ENCODE data around the gene PFDN1. TPM values are rescaled to one million over a fixed set of nuclear protein-coding genes. Genes with fewer than 3 reads are reported as not detected.
"Not testable (repeated sequence)": the region's sequence is repeated elsewhere in the genome, so short reads cannot be mapped to it uniquely, and the experiment has no call there.

PFDN1 gene
- total RNA-seq (2014; rRNA removed; shearing (Covaris generic)) = 86.1 and 114 TPM in 2 replicates

- DNase-seq (ENCODE audit: low read depth) = peak; percentile 91
These were observed at the start of gene PFDN1 for GRCh38 chr5:140302786-140303639. Gene PFDN1 (minus strand): TSS chr5:140303101. CDS start chr5:140303073, 28 bp downstream.

- DNase-seq (ENCODE audit: low read depth) = peak; percentile 62
These were observed 48.9 kb upstream of the PFDN1 start for GRCh38 chr5:140351609-140352334.

GRCh38 chr5:140349244-140349643 is 46.3 kb upstream of the PFDN1 start:
- no peak for DNase-seq (ENCODE audit: low read depth)

- no peak for DNase-seq (ENCODE audit: low read depth)
These were observed 45.2 kb upstream of the PFDN1 start for GRCh38 chr5:140348104-140348503.

GRCh38 chr5:140347360-140347759 is 44.5 kb upstream of the PFDN1 start:
- no peak for DNase-seq (ENCODE audit: low read depth)

GRCh38 chr5:140346348-140347221 is 43.7 kb upstream of the PFDN1 start, which contains the start of gene HBEGF:
Gene HBEGF (minus strand): TSS chr5:140346603. CDS start chr5:140346328, 275 bp downstream.
- DNase-seq (ENCODE audit: low read depth) = peak; percentile 60

GRCh38 chr5:140345919-140346347 is 43.0 kb upstream of the PFDN1 start:
- peak; percentile 54 for DNase-seq (ENCODE audit: low read depth)

GRCh38 chr5:140344683-140345423 is 42.0 kb upstream of the PFDN1 start:
- no peak for DNase-seq (ENCODE audit: low read depth)

GRCh38 chr5:140343849-140344248 is 40.9 kb upstream of the PFDN1 start:
- not testable (repeated sequence) for DNase-seq (ENCODE audit: low read depth)

GRCh38 chr5:140342896-140343295 is 40.0 kb upstream of the PFDN1 start:
- no peak for DNase-seq (ENCODE audit: low read depth)

GRCh38 chr5:140342287-140342686 is 39.4 kb upstream of the PFDN1 start:
- peak; percentile 33 for DNase-seq (ENCODE audit: low read depth)

- peak; percentile 78 for DNase-seq (ENCODE audit: low read depth)
These were observed 38.7 kb upstream of the PFDN1 start for GRCh38 chr5:140341591-140341990.

- no peak for DNase-seq (ENCODE audit: low read depth)
These were observed 37.8 kb upstream of the PFDN1 start for GRCh38 chr5:140340605-140341121.

- DNase-seq (ENCODE audit: low read depth) = peak; percentile 73
These were observed 36.7 kb upstream of the PFDN1 start for GRCh38 chr5:140339636-140340035.

- DNase-seq (ENCODE audit: low read depth) = no peak
These were observed 36.0 kb upstream of the PFDN1 start for GRCh38 chr5:140338908-140339307.

- DNase-seq (ENCODE audit: low read depth) = no peak
These were observed 35.4 kb upstream of the PFDN1 start for GRCh38 chr5:140338336-140338735.

- no peak for DNase-seq (ENCODE audit: low read depth)
These were observed 35.0 kb upstream of the PFDN1 start for GRCh38 chr5:140337880-140338279.

- DNase-seq (ENCODE audit: low read depth) = no peak
These were observed 33.5 kb upstream of the PFDN1 start for GRCh38 chr5:140336388-140336787.

GRCh38 chr5:140331638-140332037 is 28.7 kb upstream of the PFDN1 start:
- no peak for DNase-seq (ENCODE audit: low read depth)

- no peak for DNase-seq (ENCODE audit: low read depth)
These were observed 27.0 kb upstream of the PFDN1 start for GRCh38 chr5:140329739-140330481.

Measured in RPMI7951 (cell line).